GM12872 (cell line): Measurements from ENCODE around the gene TPI1.

Source experiments
- CTCF ChIP-seq: IDR thresholded peaks from 3 replicates; pipeline ENCODE4 v1.5.1; 2011; ENCODE audit warnings: low read depth, mild to moderate bottlenecking, low read length, moderate library complexity; ENCODE audit not compliant: insufficient read depth

TPI1 gene

GRCh38 chr12:6883683-6884082 is 16.4 kb downstream of the TPI1 start:
- no peak for TF ChIP-seq CTCF

- TF ChIP-seq CTCF = no peak
Measured at GRCh38 chr12:6884539-6884938, 17.2 kb downstream of the TPI1 start.

GRCh38 chr12:6887460-6887859 is 20.1 kb downstream of the TPI1 start:
- TF ChIP-seq CTCF = no peak

GRCh38 chr12:6888360-6888759 is 21.0 kb downstream of the TPI1 start:
- TF ChIP-seq CTCF = no peak

- TF ChIP-seq CTCF = peak; percentile 76
Measured at GRCh38 chr12:6890789-6891645, 23.7 kb downstream of the TPI1 start.

- TF ChIP-seq CTCF = no peak
Measured at GRCh38 chr12:6891646-6892001, 24.3 kb downstream of the TPI1 start.

GRCh38 chr12:6894321-6894720 is 27.0 kb downstream of the TPI1 start:
- TF ChIP-seq CTCF = no peak
